HG03565 (cell line): Measurements from ENCODE around the gene SSTR3.
A peak's percentile ranks its signal among the peaks of the same experiment; 100 is the strongest.

Experiments used
- ATAC-seq: cut with Tn5 transposase; IDR thresholded peaks from one replicate; pipeline ENCODE4 v1.9.1; 2021; ENCODE audit warnings: mild to moderate bottlenecking, moderate library complexity; ENCODE audit not compliant: unreplicated experiment

The SSTR3 gene

DNA sequence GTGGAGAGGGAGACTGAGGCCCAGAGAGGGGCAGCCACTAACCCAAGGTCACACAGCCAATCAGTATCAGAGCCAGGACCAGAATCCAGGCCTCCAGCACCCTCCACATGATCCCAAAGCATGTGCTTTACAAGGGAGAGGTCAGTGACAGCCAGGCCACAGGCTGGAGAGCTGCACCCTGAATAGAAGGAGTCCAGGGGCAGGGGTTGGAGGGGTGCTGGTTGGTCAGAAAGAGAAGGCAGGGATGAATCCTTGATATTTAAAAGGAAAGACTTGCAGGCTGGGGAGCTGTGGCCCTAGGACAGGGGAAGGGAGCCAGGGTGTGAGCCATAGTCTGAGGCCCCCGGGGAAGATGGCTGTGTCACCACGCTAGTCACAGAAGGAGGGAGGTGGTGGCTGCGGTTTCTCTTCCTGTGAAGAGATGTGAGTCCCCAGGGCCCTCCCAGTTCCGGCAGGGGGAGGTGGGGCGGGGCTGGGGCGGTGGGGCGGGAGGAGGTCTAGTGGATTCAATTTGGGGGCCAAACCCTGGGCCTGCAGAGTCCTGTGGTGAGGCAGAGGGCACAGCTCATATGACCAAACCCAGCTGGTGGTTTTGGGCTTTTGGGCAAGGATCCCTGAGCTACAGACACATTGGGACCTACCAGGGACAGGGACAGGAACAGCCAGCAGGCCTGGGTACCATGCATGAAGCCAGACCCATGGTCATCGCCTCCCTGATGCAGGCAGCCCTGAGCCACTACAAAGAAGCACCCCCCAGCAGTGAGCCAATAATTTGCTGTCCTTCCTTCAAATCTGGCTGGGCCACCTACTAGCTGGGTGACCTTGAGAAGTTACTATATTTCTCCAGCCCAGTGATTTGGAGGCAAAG lies 17.8 kb upstream of the SSTR3 start:
- no peak for ATAC-seq

DNA sequence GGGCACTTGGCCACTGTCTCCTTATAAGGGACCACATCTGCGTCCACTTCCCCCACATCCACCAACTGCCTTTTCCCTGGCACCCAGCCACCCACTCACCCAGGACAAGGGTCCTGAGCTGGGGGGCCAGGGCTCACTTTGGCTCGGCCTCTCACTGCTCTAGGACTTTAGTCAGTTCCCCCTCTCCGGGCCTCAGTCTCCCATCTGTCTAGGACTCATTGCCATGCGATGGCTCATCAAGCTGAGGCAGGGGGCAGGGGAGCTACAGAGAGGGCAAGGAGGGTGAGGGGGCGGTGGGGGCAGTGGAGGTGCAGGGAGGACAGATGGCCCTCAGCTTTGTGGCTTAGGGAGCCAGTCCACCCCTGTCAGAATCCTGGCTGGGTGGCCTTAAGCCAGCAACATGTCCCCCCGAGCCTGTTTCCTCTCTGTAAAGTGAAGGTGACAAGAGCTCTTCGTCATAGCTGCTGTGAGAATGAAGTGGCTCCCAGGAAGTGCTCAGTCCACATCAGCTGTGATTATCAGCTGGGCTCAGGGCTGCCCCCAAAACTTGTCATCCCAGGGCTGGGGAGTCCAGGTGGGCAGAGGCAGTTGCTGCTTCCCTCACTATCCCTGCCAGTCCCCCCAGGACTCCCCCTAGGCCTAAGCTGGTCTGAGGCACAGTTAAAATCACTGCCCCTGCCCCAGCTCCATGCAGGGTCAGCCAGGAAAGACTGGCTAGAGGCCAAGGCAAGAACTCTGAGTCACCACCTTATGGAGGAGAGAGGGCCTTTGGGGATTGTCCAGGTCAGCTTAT lies 16.9 kb upstream of the SSTR3 start:
- no peak for ATAC-seq

DNA sequence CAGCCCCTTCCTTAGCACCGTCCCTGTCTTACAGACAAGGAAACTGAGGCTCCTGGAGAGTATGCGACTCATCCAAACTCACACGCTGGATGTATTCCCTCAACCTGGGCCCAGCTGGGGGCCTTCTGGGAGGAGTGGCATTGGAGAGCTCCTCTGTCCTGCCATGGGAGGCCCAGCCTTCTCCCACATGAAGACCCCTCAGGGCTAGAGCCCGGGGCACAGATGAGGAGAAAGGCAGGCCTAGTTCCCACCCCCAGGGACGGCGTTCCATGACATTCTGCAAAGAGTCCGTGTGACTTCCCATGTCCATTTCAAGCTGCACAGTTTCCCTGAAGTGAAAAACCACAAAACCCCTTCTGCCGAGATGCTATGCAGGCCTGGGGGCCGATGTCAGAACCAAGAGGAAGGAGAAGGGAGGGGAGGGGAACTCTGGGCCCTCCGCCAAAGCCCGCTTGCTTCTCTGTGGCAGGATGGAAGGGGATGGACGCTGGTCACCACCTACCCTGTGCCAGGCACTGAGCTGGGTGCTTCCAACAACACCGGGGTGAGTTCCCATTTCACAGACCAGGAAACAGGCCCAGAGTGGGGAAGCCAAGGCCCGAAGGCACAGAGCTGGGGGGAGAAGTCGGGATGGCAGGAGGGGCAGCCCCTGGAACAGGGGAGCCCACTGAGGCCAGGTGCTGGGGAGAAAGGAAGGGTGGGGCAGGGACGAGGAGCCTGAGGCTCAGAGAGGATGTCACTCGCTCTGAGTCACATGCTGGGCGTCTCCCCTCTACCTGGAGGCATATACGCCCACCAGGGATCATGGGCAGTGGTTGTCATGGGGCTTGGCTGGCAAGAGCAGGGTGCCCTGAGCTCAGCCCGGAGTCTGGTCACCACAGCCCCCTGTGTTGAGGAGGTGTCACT lies 16.1 kb upstream of the SSTR3 start:
- no peak for ATAC-seq

- ATAC-seq, result no peak
Measured at GRCh38 chr22:37226514-37226913, 14.2 kb upstream of the SSTR3 start.

DNA sequence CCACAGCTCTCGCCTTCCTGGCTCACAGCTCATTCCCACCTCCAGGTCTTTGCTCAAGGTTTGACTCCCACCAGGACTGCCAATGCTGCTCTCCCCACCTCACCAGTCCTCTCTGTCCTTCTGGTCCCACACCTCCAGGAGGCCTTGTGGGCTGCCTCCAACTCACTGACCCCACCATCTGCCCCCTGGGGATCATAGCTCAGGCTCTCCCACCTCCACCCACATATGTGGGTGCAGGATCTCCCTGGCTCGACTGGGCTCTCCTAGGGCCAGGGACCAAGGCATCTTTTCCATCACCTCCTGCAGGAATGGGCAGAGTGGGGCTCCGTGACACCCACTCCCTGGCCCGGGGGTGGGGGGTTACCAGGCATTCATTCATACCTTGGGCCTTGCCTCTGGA lies 13.8 kb upstream of the SSTR3 start:
- no peak for ATAC-seq

- ATAC-seq, result no peak
Measured at GRCh38 chr22:37225481-37225880, 13.2 kb upstream of the SSTR3 start.

- no peak for ATAC-seq
Measured at GRCh38 chr22:37224757-37225420, 12.6 kb upstream of the SSTR3 start.

- no peak for ATAC-seq
Measured at GRCh38 chr22:37223965-37224551, 11.8 kb upstream of the SSTR3 start.

DNA sequence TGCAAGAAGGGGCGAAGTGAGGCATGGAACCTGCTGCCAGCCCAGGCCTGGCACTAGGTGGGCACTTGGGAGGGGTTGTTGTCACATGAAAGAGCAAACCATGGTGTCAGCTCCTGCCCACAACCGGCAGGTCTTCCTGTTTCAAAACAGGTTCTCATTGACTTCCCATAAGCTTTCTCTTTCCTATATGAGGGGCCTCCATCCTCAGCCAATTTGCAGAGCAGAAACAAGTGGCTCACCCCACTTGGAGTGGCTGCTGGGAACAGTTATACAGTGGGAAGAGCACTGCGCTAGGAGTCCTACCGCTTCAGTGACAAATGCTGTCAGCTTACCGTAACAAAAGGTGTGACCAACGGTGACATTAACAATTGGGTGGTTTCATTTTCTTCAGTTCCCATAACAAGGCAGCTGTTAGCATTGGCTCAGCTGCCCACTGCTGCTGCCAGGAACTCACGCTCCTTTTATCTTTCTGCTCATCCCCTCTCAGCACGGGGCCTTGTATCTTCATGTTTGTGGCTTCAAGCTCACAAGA lies 10.2 kb upstream of the SSTR3 start:
- ATAC-seq, result no peak

DNA sequence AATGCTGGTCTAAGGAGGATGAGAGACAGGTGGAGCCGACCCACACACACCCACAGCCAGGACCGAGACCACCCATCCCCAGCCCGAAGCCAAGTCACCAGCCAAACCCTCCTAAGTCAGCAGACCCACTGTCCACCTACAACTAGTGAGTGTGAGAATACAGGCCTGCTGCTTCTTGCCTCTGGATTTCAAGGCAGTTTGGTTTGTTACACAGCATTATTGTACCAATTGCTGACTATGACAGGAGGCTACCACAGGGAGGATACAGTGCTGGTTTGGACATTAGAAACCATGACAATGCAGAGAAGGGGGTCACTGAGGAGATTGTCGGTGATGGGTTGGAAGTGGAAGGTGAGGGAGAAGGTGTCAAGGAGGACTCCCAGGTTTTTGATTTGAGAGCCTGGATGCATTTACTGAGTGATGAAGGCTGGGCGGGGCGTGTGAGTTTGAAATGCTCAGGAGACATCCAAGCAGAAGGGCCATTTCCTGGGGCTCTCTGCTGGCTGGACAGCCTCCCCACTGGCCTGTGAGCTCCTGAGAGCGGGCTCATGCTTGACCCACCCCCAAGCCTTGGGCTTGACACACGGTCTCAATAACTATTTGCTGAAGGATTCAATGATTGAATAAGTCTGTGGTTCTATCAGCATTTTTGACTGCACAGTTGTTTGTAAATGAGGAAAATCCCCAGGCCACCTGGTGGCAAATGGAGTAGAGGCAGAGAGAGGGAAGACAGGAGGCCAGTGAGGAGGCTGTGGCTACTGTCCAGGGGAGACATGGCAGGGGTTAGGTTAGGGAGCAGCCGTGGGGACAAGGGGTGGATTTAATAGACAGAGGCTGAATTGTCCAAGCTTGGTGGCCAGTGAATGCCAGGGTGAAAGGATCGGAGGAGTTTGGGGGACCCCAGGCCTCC lies 9.4 kb upstream of the SSTR3 start:
- ATAC-seq, result no peak

- ATAC-seq, result no peak
Measured at GRCh38 chr22:37220543-37220981, 8.3 kb upstream of the SSTR3 start.

DNA sequence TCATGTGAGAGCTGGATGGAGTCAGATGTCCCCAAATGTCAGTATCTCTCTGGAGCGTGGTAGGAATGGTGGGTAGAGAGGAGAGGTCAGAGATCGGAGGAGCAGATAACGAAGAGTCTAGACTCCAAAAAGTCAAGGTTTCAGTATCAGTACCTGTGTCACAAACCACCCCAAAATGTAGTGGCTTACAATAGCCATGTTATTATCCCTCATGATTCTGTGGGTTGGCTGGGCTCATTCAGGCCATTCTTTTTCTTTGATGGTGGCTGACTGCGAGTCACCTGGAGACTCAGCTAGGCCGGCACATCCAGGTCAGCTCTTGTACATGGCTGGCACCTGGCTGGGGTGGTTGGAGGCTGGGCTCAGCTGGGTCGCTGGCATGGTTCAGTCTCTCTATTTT lies 7.3 kb upstream of the SSTR3 start:
- ATAC-seq, result no peak

DNA sequence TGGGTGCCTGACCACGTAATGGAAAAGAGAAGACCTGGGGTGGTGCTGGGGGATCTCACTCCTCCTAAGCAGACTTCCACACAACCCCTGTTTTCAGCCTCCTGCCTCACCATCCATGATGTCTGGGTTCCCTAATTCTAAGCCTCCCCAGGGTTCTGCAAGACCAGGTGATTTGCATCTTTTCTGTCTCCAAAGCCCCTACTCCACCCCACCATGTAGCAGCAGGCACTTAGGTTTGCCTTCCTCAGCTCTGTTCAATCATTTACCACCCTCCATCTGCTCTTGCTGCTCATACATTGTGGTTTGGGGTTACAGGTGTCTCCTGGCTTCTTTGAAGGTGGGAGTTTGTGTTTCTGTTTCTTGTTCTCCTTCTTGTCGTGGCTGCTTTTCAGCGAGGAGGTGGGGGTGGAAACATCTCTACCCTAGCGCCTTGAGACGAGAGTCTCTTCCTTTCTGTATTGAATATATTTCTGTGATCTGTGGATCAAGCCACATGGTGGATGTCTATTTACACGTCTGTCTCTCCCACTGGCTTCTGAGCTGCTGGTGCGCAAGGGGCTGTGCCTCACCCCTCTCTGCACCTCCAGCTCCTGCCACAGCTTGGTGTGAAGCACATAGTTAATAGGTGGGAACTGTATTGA lies 6.6 kb upstream of the SSTR3 start:
- ATAC-seq, result peak; percentile 57

- ATAC-seq, result no peak
Measured at GRCh38 chr22:37218399-37218770, 6.1 kb upstream of the SSTR3 start.

GRCh38 chr22:37215890-37216289 lies 3.6 kb upstream of the SSTR3 start:
- ATAC-seq, result no peak

DNA sequence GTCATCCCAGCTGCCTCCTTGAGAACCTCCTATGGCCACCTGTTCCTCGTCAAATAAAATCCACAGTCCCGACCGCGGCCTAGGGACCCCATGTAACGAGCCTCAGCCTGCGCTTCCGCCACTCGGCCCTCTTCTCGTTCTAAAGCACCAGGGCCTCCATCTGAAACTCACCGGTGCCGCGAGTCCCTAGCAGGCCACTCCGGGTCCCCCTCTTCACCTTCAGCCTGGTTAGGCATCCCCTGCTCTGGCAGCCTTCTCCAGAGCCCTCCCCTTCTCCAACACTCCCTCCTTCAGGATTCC lies 2.4 kb upstream of the SSTR3 start:
- no peak for ATAC-seq

- ATAC-seq, result no peak
Measured at GRCh38 chr22:37213941-37214730, 1.9 kb upstream of the SSTR3 start.
